ENCODE measurements around the gene ELMO1.

ELMO1 gene

DNA sequence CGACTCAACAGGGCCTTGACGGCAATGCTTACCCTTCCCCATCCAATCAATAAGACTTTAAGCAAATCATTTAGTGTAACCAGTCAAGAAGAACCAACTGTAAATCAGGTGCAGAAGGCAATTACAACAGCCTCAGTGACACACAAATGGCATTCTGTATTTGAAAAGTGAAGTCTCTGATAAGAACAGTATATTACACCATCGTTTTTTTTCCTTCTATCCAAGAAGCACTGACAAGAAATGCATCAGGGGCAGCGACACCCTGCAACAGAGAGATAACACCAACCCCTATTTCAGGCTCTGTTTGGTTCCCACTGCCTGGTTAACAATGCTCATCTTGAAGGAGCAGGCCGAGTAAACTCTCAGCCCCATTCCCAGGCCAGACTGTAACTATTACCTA lies 520.4 kb downstream of the ELMO1 start:
- no peak for DNase-seq

DNA sequence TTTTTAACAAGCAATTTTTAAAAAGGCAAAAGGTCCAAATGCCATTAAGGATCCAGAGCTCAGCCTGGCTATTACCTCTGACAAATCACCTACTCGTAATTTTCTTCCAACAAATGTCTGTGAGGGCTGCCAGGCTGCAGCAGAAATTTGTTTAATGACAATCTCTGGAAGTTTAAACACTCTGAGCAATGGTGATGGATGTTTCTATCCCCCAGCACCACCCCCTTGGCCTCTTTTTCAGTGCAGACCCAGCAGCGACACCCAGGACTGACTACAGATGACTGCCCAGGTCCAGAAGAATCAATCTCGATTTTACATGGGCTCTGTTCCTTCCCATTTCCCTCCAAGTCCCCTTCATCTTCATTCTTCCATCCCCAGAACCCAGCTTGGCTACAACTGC lies 523.0 kb downstream of the ELMO1 start:
- no peak for DNase-seq

GRCh38 chr7:36925207-36925606 lies 523.5 kb downstream of the ELMO1 start:
- no peak for DNase-seq

DNA sequence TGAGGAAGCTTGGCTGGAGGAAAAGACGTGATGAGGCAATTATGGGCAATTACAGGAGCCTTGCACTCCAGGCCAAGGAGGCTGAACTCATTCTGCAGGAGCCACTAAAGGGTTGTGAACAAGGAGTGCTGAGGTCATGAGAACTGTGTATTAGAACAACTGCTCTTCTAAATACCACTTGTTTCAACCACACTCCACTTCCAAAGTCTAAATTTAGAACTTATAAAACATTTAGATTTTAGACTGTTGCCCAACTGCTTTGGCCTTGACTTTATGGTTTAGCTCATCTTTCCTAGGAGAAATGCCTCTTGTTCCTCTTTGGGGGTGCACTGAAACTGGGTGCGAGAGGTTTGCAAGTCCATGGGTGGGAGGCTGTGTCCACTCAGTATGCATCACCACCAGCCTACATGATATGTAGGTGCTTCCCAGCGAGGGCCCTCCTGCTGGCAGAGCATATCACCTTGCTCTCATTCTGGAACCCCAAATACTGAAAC lies 524.7 kb downstream of the ELMO1 start:
- no peak for DNase-seq

- DNase-seq = no peak
Observed at GRCh38 chr7:36923185-36923584, 525.5 kb downstream of the ELMO1 start.

- DNase-seq = no peak
Observed at GRCh38 chr7:36920433-36920832, 528.2 kb downstream of the ELMO1 start.

- DNase-seq = no peak
Observed at GRCh38 chr7:36919738-36920137, 528.9 kb downstream of the ELMO1 start.

DNA sequence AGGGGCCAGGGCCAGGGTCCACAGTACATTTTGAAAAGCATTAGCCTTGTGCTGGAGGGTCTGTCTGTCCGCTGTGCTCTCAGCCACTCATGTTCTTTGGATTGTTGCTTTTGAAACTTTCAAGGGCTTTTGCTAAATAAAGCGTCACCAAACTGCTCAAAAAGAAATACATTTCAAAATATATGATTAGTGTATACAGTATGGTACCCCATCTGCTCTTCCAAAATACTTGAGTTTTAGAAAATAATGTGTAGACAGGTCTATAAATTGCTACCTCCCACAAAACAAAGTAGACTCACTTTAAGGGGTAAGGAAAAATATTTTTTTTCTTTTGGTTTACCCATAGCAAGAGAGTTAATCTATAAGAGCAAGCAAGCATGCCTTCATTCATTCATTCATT lies 530.1 kb downstream of the ELMO1 start:
- DNase-seq = no peak

DNA sequence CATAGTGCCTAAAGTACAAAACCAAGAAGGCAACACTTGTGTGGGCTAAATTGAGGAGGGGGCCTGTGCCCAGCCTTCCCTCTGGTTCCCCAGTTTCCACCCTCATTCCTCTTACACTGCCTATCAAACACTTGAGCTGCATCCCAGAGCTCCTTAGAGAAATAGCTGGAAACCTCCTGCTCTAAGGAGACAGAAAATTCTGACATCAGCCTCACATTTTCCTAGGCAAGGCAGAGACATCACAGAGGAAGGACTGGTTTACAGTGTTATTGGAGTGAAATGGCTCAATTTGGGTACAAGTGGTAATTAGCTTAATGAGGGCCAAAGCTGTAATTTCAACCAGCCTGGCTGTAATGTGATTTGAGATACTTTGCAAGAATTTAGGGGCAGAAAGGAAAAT lies 532.0 kb downstream of the ELMO1 start:
- DNase-seq = no peak

DNA sequence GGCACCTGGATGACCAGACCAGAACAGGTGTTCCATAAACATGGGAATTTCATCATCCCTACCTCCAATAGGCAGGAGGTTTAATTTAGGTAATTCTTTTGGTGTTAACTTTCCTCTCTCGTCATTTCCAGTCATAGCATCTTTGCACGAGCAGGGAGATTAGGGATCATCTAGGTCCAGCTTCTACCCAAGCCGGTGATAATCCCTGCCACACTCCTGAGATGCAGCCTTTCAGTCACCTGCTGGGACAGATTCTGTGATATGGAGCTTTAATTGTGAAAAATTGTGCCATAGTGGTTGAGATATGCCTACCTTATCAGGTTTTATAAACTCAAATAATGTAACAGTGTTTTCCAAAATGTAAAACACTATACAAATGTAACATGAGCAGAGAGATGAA lies 532.5 kb downstream of the ELMO1 start:
- DNase-seq = no peak

DNA sequence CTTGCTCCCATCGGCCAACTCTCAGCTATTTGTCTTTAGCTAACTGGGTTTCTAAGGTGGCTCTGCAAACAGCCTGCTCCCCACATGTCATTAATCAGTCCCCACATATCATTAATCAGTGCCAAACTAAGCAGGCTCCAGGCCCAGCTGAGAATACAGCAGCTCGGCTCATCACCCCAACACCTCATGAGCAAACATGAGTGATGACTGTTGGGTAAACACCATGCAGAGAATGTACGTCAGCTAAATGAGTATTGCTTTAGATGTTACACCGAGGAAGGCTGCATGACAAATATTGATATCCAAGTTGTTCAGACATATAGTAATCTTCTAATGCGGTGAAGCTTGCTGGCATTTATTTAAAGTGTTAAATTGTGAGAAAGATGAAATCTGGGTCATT lies 536.9 kb downstream of the ELMO1 start:
- DNase-seq = no peak

GRCh38 chr7:36910859-36911258 lies 537.8 kb downstream of the ELMO1 start:
- no peak for DNase-seq

GRCh38 chr7:36910401-36910800 lies 538.3 kb downstream of the ELMO1 start:
- no peak for DNase-seq

DNA sequence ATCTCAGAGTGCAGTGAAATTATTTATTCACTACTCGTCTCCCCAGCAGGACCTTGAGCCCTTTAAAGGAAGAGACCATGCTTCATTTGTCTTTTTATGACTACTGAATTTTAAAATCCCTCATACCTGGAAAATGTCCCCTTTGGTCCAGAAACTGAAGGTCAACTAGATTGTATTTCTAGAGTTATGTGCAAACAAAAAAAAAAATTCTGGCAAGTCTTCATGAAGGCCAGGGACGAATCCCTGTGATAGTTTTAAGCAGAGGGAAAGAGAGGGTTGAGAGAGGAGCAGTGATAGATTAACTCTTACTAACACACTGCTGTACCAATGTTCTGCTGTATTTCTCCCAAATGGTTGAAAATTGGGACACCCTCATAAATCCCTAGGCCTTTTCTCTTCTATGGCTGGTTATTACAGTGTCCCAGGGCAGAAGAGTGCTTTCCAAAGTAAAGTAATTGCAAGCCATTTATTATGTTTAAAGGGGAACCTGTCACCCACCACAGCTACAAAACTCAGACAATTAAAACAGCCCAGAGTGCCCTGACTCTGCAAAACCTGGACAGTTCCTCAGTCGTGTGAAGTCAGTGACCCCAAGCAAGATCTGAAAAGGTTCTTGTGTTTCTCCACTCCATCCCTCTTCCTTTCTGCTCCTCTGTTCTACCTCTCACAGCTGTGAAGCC lies 541.6 kb downstream of the ELMO1 start:
- DNase-seq = no peak

DNA sequence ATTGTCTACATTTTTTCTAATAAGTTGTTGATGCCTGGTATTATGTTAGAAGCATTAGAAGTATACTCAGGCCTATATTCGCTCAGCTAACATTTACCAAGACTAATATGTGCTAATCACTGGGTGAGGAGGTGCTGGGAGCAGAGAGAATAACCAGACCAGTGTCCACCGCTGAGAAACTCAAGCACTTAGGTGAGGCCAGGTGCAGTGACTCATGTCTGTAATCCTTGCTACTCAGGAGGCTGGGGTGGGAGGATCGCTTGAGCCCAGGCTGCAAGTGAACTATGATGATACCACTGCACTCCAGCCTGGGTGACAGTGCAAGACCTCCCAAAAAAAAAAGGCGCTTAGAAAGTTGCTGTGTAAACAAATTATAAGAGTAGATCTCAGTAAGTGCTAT lies 542.2 kb downstream of the ELMO1 start:
- no peak for DNase-seq

GRCh38 chr7:36905841-36906240 lies 542.8 kb downstream of the ELMO1 start:
- no peak for DNase-seq

- no peak for DNase-seq
Observed at GRCh38 chr7:36904802-36905201, 543.9 kb downstream of the ELMO1 start.

GRCh38 chr7:36904101-36904500 lies 544.6 kb downstream of the ELMO1 start:
- no peak for DNase-seq

DNA sequence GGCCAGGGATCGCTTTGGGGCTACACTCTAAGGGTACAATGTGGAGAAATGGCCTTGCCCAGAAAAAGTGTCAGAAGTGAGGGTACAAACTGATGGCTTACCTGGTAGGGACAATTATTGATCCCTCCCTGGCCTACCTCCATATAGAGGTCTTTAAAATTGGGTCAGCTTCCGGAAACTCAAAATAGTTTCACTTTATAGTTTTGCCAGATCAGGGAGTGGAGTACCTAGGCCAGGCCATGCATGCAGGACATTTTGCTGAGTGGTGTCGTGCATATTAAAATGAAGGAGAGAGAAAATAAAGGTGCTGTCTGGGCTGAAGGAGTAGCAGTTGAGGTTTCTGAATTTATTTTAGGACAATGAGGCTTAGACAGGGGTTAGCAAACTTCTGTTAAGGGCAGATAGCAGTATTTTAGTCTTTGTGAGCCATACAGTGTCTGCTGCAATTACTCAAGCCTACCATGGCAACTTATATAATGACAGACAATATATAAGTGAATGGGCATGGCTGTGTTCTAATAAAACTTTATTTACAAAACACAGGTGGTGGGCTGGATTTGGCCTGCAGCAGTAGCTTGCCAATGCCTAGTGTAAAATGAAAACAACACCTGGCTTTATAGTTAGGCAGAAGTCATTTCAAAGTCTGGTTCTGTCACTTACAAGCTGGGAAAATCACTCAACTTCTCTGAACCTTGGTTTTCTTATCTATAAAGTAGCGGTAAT lies 547.5 kb downstream of the ELMO1 start:
- no peak for DNase-seq

DNA sequence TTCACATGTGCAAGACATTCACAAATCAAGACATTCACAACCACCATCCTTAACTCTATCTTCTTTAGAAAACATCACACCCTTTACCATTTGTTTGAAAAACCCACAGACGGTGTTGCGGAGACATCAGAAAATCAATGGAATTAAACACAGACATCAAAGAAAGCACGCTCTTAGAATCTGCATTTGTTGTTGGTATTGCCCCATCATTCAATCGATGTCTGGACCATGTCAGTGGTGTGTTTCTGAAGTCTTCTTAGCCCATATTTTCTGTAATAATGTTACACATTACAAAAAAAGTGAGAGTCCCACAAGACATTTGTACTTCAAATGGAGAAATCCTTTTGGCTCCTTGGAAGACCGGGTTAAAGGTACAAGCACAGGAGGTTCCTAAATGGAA lies 550.5 kb downstream of the ELMO1 start:
- DNase-seq = no peak

- no peak for DNase-seq
Observed at GRCh38 chr7:36896956-36897590, 551.6 kb downstream of the ELMO1 start.

DNA sequence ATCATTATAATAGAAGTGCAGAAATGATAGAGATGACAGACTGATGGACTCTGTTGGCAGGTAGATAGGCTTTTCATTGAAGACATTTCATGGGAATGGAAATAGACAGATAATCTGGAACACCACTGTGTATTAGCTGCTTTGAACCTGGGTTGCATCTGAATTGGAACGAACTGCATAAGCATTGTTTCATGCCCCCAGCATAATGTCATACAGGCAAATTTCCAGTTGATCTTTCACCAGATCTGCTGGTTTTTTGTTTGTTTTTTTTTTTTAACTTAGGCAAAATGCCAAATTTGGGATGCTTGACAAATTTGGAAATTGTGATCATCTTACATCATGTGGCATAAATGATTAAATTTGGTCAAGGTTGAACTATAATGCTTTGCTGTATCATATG lies 552.2 kb downstream of the ELMO1 start:
- DNase-seq = no peak

GRCh38 chr7:36895192-36895591 lies 553.5 kb downstream of the ELMO1 start:
- DNase-seq = no peak

- no peak for DNase-seq
Observed at GRCh38 chr7:36894190-36894589, 554.5 kb downstream of the ELMO1 start.

All from activated CD4-positive, alpha-beta T cell treated with anti-CD3 and anti-CD28 coated beads for 1 hour (primary cell).